HTERT RPE-1 (cell line): ENCODE data around the gene C14orf180.

Experiments
- in situ Hi-C: fragments of 300-500 bp; cut with MboI; formaldehyde crosslinking; loops from 4 replicates; pipeline ENCODE4 v1.14.3; 2020; ENCODE audit warnings: low sequenced_read_pairs

C14orf180 gene

DNA sequence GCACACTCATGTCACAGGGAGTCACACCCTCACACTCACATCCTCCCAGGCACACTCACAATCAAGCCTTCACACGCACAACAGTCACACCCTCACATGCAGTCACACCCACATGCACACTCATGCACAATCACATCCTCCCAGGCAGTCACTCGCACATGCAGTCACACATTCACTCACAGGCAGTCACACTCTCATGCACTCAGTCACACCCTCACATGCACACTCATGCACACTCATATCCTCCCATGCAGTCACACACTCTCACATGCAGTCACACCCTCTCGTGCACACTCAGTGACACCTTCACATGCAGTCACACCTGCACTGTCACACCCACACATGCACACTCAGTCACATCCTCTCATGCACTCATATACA lies 12.7 kb downstream of the C14orf180 start:
- in situ Hi-C loops, result no loop called here

DNA sequence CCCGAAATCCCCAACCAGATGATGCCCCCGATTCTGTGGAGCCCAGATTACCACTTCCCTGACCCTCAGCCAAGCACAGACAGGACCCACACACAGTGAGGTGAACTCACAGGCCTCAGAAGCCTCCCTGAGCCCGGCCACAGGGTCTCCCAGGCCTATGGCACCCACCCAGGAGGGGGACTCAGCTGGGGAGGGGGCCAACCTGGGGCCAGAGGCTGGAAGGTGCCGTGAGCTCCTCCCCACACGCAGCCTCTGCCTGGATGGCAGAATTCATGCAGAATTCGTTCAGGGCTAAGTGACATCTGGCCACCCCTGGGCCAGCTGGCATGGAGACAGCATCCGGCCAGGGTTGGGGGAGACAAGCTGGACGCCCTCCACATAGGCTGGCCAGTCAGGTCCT lies 13.2 kb downstream of the C14orf180 start:
- in situ Hi-C loops, result no loop called here

DNA sequence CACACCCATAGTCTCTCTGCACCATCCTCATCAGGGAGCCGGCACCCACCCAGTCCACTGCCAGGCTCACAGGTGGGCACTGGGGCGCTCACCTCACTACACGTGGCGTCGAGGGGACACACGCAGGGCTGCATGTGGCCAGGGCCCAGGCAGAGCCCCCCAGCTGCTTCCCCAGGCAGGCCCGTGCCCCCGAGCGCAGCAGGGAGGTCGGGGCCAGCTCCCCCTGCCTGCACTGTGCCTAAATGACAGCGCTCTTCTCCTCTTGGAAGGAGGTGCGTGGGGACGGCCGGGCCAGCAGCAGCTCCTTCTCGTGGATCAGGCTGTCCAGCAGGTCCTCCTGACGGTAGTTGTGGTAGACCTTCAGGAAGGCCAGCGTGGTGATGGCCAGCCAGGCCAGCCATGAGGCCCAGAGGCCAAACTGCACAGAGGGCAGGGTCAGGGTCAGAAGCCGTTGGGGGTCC lies 13.7 kb downstream of the C14orf180 start:
- in situ Hi-C loops, result no loop called here

DNA sequence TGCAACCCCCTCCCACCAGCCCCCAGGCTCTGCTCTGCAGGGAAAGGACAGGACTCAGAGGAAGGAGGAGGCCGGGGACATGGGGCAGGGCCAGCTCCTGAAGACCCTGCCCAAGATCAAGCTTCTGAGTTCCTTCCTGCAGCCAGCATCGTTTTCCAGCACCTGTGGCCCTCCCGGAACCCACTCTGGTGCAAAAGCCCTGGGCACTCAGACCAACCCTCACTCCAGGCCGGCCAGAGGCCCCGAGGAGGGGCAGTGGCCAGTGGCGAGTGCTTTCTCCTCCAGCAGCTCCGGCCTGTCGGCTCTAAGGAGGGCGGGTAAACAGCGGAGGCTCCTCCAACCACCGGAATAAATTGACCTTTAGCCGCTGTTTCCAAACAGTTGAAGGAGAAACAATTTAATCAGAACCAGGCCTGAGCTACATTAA lies 14.2 kb downstream of the C14orf180 start:
- in situ Hi-C loops, result no loop called here

DNA sequence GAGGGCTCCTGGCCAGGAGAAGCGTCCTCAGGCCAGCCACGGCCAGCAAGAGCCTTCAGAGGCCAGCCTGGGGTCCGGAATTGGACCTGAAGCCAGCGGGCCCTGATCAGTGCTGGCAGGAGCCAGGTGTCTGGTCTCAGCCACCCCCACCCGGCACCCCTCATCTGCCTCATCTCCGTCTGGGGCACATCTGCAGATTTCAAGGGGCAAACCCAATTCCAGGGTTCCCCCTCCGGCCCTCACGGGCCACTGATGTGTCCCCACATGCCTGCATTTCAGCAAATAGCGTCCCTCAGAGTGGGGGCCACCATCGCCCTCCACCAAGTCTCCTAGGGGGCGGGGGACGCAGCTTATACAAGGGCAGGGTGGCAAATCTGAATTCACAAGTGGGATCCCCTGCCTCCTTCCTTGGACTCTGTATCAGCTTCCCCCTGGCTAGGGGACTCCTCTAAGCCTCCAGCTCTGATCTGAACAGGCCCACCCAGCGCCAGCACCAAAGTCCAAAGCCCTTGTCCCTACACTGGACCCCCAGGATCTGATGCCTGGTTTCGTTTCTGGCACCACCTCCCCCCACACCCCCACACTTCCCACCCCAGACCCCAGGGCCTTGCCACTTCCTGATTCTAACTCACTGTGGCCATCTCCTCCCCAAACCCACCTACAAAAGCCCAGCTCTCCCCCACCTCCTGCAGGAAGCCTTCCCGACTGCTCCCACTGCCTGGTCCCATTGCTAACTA lies 14.9 kb downstream of the C14orf180 start:
- in situ Hi-C loops, result no loop called here

DNA sequence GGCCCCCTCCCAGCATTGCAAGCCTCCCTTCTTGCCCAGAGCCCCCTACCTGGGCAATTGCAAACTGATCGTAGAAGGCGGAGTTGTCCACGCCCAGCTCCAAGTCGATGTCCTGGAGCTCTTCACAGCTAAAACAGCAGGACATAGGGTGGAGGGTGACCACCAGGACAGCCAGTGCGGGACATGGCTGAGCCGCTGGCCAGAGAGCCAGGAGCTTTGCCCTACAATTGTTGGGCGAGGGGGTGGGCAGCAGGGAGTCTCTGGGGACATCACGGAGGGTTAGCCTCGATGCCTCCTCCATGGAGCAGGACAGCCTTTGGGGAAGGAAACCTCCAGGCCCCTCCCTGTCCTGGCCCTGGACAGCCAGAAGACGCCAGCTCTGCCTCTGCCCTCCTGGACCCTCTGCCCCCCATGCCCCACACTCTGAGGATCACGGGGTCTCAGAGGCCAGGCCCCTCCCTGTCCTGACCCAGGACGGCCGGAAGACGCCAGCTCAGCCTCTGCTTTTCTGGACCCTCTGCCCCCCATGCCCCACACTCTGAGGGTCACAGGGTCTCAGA lies 15.6 kb downstream of the C14orf180 start:
- in situ Hi-C loops, result no loop called here

DNA sequence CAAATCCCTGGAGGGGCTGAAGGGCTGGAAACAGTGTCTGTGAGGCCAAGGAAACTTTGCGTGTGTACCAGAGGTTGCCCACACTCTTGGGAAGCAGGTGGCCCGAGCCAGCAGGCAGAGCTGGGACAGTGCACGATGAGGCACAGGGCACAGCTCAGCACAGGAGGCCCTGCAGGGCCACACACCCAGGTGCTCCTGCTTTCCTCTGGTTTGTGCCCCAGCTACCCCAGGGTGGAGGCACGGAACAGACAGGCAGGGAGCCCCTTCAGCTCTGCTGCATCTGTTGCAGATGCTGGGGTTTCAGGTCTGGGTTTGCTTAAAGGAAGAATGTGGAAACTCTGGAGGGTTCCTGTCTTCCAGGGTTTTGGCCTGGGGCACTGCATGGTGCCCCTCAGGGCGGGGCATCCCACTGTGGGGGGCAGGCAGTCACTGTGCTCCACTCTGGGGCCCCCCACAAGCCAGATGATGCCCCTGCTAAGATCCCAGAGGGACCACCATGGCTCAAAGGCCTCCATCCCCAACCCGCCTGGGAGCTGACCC lies 16.4 kb downstream of the C14orf180 start:
- in situ Hi-C loops, result no loop called here

DNA sequence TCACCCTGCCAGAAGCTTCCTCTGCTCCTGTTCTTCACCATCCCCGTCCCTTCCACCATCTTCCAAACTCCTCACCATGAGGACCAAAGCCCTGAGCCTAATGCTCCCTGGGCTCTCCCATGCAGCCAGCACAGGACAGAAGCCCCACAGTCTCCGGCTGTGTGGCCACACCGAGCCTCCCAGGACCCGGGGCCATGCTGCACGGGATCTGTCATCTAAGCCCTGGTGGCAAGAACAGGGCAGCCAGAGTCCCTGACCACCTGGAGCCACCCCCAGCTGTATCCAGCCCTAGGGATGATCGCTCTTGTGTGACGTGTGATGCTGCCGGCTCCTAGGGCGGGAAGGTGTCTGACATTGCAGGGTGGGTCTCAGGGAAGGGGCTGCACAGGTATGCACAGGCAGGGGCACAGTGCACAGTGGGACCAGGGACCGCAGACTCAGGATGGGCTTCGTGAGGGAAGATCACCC lies 16.9 kb downstream of the C14orf180 start:
- in situ Hi-C loops, result no loop called here

DNA sequence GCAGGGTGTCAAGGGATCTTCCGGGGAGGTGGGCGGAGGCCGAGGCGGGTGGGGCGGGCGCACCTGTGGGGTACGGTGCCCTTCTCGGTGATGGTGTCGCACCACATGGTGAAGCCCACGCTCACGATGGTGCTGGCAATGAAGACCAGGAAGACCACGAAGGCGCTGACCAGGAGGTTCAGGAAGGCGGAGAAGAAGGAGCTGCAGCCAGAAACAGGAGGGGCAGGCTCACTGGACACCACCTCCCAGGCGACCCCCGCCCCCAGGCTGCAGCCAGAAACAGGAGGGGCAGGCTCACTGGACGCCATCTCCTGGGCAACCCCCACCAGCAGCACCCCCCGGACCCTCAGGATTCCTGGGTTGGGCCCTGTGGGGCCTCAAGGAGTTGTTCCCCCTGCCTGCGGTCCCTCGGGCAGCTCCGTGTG lies 17.4 kb downstream of the C14orf180 start:
- in situ Hi-C loops, result no loop called here

DNA sequence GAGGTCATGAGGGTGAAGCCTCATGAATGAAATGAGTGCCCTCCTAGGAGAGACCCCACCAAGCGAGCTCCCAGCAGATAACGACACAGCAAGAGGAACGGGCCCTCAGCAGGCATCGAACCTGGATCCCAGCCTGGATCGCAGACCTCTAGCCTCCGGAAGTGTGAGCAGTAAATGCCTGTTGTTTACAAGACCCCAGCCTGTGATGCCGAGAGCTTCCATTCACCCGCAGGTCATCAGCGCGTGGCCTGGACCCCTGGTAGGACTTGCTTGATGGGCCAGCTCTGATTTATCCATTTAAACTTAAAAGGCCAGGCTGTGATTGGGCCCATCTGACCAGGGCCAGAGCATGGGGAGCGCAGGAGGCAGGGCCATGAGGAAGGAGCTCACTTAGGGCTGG lies 18.0 kb downstream of the C14orf180 start:
- in situ Hi-C loops, result no loop called here

DNA sequence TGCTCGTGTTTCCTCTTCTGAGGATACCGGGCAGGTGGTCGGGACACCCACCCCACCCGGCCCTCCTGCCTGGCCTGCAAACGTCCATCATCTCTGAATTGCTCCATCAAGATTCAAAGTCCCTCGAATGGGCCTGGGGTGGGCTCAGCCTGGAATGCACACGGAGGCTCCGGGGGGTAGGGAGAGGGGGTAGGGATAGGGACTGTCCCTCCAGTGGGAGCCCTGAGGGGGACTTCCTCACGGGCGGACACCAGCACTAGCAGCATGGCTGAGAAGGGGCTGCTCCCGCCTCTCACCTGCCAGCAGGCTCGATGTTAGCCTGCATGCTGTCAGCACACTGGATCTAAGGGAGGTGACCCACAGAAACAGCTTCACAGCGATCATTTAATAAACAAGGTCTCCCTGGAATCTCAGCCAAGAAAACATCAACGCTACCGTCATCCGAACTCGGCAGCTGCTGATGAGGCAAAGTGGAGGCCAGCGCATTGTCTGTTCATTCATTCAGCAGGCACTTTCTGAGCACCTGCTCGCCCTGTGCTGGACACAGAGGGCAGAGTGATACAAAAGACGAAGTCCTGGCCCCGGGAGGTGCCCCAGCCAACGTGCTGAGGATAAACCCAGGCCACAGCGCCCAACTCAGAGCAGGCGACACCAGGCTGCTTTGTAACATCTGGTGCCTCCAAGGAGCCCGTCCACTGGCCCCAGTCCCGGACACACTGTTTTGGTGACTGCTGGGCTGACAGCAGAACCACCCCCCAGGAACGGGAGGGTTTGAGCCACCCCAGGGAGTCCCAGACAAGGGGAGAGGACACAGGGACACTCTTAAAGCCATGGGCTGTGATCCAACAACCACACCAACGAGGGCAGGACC lies 18.7 kb downstream of the C14orf180 start:
- in situ Hi-C loops, result no loop called here

DNA sequence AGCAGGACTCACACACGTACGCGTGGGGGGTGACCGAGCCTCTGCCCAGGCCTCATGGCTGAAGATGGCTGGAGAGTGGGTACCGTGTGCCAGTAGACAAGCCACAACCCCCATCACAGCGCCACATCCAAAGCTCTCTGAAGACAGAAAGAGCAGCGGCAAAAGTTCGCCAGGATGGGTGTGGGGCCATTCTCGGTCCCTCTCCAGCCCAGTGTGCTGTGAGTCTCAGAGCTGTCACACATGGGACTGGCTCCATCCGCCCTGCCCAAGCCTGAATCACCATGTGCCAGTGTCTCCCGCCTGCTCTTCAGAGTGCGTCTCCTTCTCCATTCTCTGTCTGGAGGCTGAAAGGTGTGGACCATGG lies 19.3 kb downstream of the C14orf180 start:
- in situ Hi-C loops, result no loop called here

DNA sequence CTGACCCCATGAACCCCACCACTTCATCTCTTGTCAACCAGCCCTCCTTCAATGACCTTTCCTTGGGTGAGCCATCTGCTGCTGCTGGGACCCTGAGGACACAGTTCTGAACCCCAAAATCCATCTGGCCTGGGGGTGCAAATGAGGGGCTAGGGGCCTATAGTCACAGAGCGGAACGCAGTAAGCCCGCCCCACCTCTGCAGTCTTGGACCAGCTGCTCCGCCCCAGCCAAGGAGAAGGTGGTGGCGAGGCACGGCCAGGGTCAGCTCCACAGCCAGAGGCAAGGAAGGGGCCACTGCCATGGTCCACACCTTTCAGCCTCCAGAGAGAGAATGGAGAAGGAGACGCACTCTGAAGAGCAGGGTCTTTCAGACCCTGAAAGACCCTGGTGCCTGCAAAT lies 19.9 kb downstream of the C14orf180 start:
- in situ Hi-C loops, result no loop called here

DNA sequence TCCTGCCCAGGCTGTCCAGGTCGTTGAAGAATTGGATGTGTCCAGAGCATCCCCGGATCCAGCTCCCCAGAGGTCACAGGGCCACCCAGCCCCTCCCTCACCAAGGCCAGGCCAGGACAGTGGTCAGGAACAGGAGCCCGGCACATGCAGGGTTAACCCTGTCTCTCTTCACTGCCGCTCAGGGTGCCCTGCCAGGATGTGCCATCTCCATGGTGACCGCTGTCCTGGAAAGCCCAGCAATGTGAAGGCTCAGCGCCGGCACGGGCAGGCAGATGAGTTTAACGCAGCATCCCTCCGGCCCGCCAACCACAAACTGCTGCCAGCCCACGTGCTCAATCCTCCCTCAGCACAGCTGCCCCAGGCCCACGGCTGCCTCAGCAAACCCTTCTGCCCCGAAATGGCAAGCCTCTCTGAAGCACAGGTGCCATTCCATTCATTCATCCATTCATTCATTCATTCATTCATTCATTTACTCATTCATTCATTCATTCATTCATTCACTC lies 20.6 kb downstream of the C14orf180 start:
- in situ Hi-C loops, result no loop called here

DNA sequence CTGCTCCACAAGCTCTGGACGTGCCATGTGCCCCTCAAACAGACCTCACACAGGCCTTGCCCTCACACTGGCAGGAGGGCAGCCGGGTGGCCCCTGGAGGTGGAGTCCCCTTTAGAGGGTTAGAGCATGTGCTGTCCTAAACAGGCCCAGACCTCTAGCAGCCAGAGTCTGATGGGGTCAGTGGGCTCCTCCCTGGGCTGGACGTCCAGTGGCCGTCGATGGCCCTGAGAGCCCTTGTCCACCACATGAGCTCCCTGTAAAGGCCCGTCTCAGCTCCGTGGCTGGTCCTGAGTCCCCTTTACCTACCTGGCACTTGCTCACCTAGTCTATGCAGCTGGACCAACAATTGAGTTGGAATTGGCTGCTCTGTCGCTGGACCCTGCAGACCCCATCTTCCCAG lies 21.2 kb downstream of the C14orf180 start:
- in situ Hi-C loops, result no loop called here

DNA sequence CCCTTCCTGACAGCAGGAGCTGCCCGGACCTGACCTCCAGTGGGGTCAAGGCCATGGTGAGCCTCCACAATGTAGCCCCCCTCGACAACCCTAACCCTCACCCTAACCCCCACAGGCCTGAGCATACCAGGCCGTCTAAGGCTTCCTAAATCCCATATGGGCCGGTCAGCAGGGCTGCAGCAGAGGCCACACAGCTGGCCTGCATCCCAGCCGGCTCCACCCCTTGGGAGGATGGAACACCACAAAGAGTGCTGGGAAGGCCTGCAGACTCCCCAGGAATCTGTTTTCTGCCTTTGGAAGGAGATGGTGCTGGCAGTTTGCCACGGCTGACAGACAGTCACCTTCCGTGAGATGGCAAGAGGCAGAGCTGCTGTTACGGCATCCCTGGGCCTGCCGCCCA lies 22.2 kb downstream of the C14orf180 start:
- in situ Hi-C loops, result no loop called here

DNA sequence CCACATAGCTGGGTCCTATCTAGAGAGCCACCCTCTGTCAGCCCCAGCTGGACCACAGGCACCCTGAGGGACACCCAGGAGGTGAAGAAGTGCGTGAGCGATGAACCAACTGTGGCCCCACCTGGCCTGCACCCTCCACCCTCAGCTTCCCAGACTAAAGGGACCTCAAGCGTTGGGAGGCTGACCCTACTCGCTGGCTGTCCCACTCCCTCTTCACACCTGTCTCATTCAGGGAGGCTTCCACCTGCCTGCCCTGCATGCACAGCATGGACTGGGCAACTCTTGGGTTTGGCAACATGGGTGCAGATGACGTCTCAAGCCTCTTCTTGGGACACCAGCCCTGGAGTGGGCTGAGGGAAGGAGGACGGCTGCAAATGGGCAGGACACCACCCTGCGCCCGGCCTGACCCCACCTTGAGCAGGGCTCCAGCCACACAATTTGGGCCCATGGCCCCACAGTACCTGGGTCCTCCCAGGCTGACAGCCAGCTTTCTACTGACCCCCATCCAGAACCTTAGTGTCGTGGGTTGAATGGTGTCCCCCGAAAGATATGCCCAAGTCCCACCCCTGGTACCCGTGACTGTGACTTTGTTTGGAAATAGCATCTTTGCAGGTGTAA lies 22.9 kb downstream of the C14orf180 start:
- in situ Hi-C loops, result no loop called here

DNA sequence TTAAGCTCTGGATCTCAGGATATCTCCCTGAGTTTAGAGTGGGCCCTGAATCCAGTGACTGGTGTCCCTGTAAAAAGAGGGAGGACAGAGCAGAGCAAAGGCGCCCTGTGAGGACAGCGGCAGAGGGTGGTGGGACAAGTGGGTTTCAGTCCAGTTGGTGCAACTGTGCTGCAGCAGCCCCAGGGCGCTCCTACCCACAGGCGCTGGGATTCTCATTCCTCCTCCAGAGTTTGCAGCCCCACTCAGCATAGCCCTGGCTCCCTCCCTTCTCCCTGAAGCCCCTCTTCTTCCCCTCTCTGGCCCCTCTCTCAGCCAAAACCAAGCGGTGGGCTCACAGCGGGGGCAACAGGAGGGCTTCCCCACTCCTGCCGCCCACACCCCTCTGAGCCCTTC lies 23.4 kb downstream of the C14orf180 start:
- in situ Hi-C loops, result no loop called here

DNA sequence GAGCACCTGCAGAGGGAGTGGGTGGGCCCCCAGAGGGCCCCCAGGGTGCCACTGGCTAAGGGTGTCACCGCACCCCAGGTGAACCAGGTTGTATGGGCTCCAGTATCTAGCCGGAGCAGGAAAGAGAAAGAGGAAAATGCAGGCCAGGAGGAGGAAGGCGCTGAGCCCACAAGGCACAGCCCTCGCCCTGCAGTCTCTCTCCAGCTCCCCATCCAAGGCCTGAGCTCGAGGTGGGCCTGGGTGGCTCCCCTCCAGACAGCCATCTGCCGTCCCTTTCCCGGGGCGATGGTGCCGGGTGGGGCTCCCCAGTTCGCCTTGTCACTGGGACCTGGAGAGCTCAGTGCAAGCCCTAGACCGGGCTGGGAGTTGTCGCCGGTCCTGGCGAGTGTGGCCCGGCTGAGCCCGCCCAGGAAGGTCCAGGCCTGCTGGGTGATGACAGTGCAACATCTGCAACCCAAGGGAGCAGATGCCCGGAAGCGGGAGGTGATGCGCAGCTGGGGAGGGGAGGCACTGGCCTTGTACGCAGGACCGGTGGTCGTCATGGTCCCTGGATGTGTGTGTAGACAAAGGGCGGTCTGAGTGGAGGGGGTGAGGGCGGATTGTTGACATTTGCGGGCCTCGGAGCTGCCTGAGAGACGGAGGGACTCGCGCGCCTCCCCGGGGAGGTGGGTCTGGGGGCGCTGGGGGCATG lies 24.3 kb downstream of the C14orf180 start:
- in situ Hi-C loops, result no loop called here
